HepG2 (cell line): ENCODE results near the gene MRPL20. TPM values are rescaled to one million over a fixed set of nuclear protein-coding genes. Genes with fewer than 3 reads are reported as not detected.

ENCODE experiments used
- BCL6 ChIP-seq: IDR thresholded peaks from 2 replicates; pipeline ENCODE4 v1.6.1; 2016; ENCODE audit warnings: missing genetic modification reagents, missing compliant biosample characterization
- BORCS8-MEF2B ChIP-seq: sonication (generic); formaldehyde crosslinking; IDR thresholded peaks from 2 replicates; pipeline ENCODE4 v1.8.0; 2022; ENCODE audit warnings: mild to moderate bottlenecking, missing genetic modification reagents
- BRD4 ChIP-seq: sonication (generic); formaldehyde crosslinking; IDR thresholded peaks from 2 replicates; pipeline ENCODE4 v1.4.0; 2020; ENCODE audit warnings: missing genetic modification reagents
- BRF2 ChIP-seq: sonication (generic); formaldehyde crosslinking; IDR thresholded peaks from 2 replicates; pipeline ENCODE4 v1.8.1; 2022; ENCODE audit warnings: mild to moderate bottlenecking, missing genetic modification reagents
- CSRNP2 ChIP-seq: sonication (generic); formaldehyde crosslinking; conservative IDR thresholded peaks from 2 replicates; pipeline ENCODE4 v1.8.0; 2022; ENCODE audit warnings: low read depth, missing genetic modification reagents
- ELF1 ChIP-seq: sonication (generic); formaldehyde crosslinking; IDR thresholded peaks from 2 replicates; pipeline ENCODE4 v1.4.0; 2020; ENCODE audit warnings: missing genetic modification reagents
- IKZF4 ChIP-seq: sonication (generic); formaldehyde crosslinking; IDR thresholded peaks from 2 replicates; pipeline ENCODE4 v1.5.1; 2020; ENCODE audit warnings: borderline replicate concordance, mild to moderate bottlenecking, low read depth, missing genetic modification reagents; ENCODE audit errors: not compliant biosample characterization
- KIAA2018 ChIP-seq: sonication (generic); formaldehyde crosslinking; IDR thresholded peaks from 2 replicates; pipeline ENCODE4 v1.5.0; 2020; ENCODE audit warnings: mild to moderate bottlenecking, missing genetic modification reagents, borderline replicate concordance
- MTF2 ChIP-seq: sonication (generic); formaldehyde crosslinking; IDR thresholded peaks from 2 replicates; pipeline ENCODE4 v1.5.0; 2020; ENCODE audit warnings: missing genetic modification reagents, borderline replicate concordance
- SRF ChIP-seq: IDR thresholded peaks from 2 replicates; pipeline ENCODE4 v1.6.1; 2011; ENCODE audit warnings: mild to moderate bottlenecking, low read depth, low read length, moderate library complexity
- TARDBP ChIP-seq: sonication (generic); formaldehyde crosslinking; IDR thresholded peaks from 2 replicates; pipeline ENCODE4 v1.8.0; 2022; ENCODE audit warnings: mild to moderate bottlenecking, missing genetic modification reagents
- ZNF281 ChIP-seq: sonication (generic); formaldehyde crosslinking; IDR thresholded peaks from 2 replicates; pipeline ENCODE4 v1.4.0; 2020; ENCODE audit warnings: missing genetic modification reagents, borderline replicate concordance
- ZNF33B ChIP-seq: sonication (generic); formaldehyde crosslinking; IDR thresholded peaks from 2 replicates; pipeline ENCODE4 v1.5.1; 2020; ENCODE audit warnings: mild to moderate bottlenecking, missing genetic modification reagents
- ZNF724P ChIP-seq: sonication (generic); formaldehyde crosslinking; IDR thresholded peaks from 2 replicates; pipeline ENCODE4 v1.8.0; 2022; ENCODE audit warnings: missing genetic modification reagents, borderline replicate concordance
- polyA plus RNA-seq, 8 experiments: library from polyadenylated mRNA; depleted of rRNA in 3 of 8; stranded (reverse) in 7 of 8; unstranded in 1 of 8; fragments of >200 nt; fragmentation: Illumina TruSeq in 4 of 8; extraction: Trizol in 4 of 8; gene quantifications; 2 replicates each; pipeline versions ENCODE4 v1.2.1 to v1.2.3, GENCODE V29; 2011 to 2016; ENCODE audit warnings: low read depth in 4 of 8, missing spikeins in 1 of 8, mixed read lengths in 1 of 8; ENCODE audit not compliant: insufficient read depth in 1 of 8
- total RNA-seq, 5 experiments: library from RNA; depleted of rRNA; stranded (reverse); fragments of >200 nt; fragmentation: Illumina TruSeq; extraction: Trizol; gene quantifications; 2 replicates each; pipeline ENCODE4 v1.2.3, GENCODE V29; 2016; ENCODE audit warnings: low read depth in 1 of 5

MRPL20 gene
- total and polyA plus RNA-seq, 2 of the 13 experiments (the other 11 are each of a cell fraction or from before 2014, with no cell fraction given), result 59.2 to 127 TPM

- TF ChIP-seq KIAA2018 (CRISPR knock-in tag) (no peak), ZNF281 (peak; percentile 65; the same call in 1 of the 2 replicates), BRF2 (CRISPR knock-in tag) (peak; percentile 72), BCL6 (CRISPR knock-in tag) (peak; percentile 73), ZNF724P (0 out of 2 replicates have a peak, but pooled peaks have one; percentile 88), BORCS8-MEF2B (peak; percentile 93), MTF2 (CRISPR knock-in tag) (peak; percentile 97; the same call in 1 of the 2 replicates), IKZF4 (CRISPR knock-in tag) (no peak), TARDBP (peak; percentile 98), ELF1 (CRISPR knock-in tag) (peak; percentile 98), CSRNP2 (CRISPR knock-in tag) (no peak), SRF (peak; percentile 22; the same call in 1 of the 2 replicates), BRD4 (CRISPR knock-in tag) (peak; percentile 65; the same call in 1 of the 2 replicates), ZNF33B (CRISPR knock-in tag) (no peak; the same call in 1 of the 2 replicates)
These were observed 32.0 kb downstream of the MRPL20 start, which contains the start of gene AURKAIP1 (continued) for GRCh38 chr1:1374929-1375662.
